Measurements from ENCODE around the gene PLCH2. TPM values are rescaled to one million over a fixed set of nuclear protein-coding genes. Genes with fewer than 3 reads are reported as not detected.

The PLCH2 gene
- total and polyA plus RNA-seq, 9 of the 15 experiments (the other 6 are each of a cell fraction or from before 2014, with no cell fraction given) = 0.16 TPM; not detected in 8

- TF ChIP-seq MLLT1 (IDR thresholded peaks at IDR 0.05) (no peak), HINFP (tag; conservative IDR thresholded peaks at IDR 0.05; ENCODE audit: low read depth) (no peak), SFPQ (IDR thresholded peaks at IDR 0.05; ENCODE audit: low read depth, low read length) (no peak), PRPF4 (IDR thresholded peaks at IDR 0.05; ENCODE audit: insufficient read depth, low read depth, low read length, poor library complexity, severe bottlenecking) (no peak), NR4A1 (CRISPR knock-in tag; IDR thresholded peaks at IDR 0.05) (no peak), NR4A1 (tag; IDR thresholded peaks at IDR 0.05) (peak; percentile 78; the same call in 1 of the 2 replicates), NFIX (CRISPR knock-in tag; IDR thresholded peaks at IDR 0.05; ENCODE audit: low read depth) (no peak), DMBX1 (CRISPR knock-in tag; IDR thresholded peaks at IDR 0.05; ENCODE audit: borderline replicate concordance) (peak; percentile 98), MBD2 (IDR thresholded peaks at IDR 0.05; ENCODE audit: borderline replicate concordance, low read depth) (peak; percentile 93), CREB1 (IDR thresholded peaks at IDR 0.05) (peak; percentile 58; the same call in 1 of the 2 replicates), CREB1 (CRISPR knock-in tag; IDR thresholded peaks at IDR 0.05) (peak; percentile 85), ZNF384 (IDR thresholded peaks at IDR 0.05; ENCODE audit: low read depth, low read length) (no peak), RNF219 (CRISPR knock-in tag; IDR thresholded peaks at IDR 0.05) (no peak), FOXK1 (CRISPR knock-in tag; IDR thresholded peaks at IDR 0.05; ENCODE audit: borderline replicate concordance) (no peak), CTBP1 (IDR thresholded peaks at IDR 0.05; ENCODE audit: borderline replicate concordance) (no peak), ZBTB33 (CRISPR knock-in tag; IDR thresholded peaks at IDR 0.05) (no peak), MTA3 (IDR thresholded peaks at IDR 0.05; ENCODE audit: borderline replicate concordance) (no peak), PRMT5 (CRISPR knock-in tag; IDR thresholded peaks at IDR 0.05) (no peak)
Measured at GRCh38 chr1:2525920-2526823, 50.1 kb downstream of the PLCH2 start, which contains the start of gene PANK4 (continued).
